ENCODE results near the gene CPO. TPM values are rescaled to one million over a fixed set of nuclear protein-coding genes. Genes with fewer than 3 reads are reported as not detected.

Gene CPO
- total and polyA plus RNA-seq, 7 donors: 0.34 to 0.91 (median 0.50) TPM

DNA sequence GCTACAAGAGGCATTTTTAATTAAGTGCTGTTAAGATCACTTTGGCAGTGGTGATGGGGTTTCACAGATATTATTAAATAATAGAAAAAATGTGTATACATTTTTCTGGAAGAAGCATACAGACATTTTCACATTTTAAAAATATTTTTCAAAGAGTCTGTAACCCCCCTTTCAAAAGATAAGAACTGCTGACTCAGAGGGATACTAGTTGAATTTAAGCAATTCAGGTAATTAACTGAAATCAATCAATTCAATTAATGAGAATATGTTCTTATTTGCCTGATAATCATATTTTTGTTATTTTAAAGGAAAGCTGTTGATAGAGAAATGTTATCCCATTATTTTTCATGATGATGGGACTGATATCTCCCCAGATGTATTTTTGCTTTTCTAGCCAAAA, 41.1 kb downstream of the CPO start:
- ATAC-seq (no peak), DNase-seq (no peak)
- H3K27me3 ChIP-seq (ENCODE audit: insufficient read depth in 3 of 3, low read length in 2 of 3): no peaks in the 10 kb centered on the region
- peaks cover 6% of the 10 kb centered on the region for H3K4me1 ChIP-seq
- TF ChIP-seq, protein P1, sequence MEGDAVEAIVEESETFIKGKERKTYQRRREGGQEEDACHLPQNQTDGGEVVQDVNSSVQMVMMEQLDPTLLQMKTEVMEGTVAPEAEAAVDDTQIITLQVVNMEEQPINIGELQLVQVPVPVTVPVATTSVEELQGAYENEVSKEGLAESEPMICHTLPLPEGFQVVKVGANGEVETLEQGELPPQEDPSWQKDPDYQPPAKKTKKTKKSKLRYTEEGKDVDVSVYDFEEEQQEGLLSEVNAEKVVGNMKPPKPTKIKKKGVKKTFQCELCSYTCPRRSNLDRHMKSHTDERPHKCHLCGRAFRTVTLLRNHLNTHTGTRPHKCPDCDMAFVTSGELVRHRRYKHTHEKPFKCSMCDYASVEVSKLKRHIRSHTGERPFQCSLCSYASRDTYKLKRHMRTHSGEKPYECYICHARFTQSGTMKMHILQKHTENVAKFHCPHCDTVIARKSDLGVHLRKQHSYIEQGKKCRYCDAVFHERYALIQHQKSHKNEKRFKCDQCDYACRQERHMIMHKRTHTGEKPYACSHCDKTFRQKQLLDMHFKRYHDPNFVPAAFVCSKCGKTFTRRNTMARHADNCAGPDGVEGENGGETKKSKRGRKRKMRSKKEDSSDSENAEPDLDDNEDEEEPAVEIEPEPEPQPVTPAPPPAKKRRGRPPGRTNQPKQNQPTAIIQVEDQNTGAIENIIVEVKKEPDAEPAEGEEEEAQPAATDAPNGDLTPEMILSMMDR (IDR thresholded peaks at IDR 0.05): no peak
- no peak overlapping the region for H3K4me3 ChIP-seq
- no peak overlapping the region for H3K27ac ChIP-seq
- intact Hi-C loops (cut with DNase I): loop anchor here (2.0 kb wide), 1 partner anchor 494 kb away; no protein-coding TSS in a partner anchor
- no peaks in the 10 kb centered on the region for H3K36me3 ChIP-seq (ENCODE audit: insufficient read depth in 1 of 2, low read depth in 1 of 2)
- no peaks in the 10 kb centered on the region for H3K9me3 ChIP-seq

DNA sequence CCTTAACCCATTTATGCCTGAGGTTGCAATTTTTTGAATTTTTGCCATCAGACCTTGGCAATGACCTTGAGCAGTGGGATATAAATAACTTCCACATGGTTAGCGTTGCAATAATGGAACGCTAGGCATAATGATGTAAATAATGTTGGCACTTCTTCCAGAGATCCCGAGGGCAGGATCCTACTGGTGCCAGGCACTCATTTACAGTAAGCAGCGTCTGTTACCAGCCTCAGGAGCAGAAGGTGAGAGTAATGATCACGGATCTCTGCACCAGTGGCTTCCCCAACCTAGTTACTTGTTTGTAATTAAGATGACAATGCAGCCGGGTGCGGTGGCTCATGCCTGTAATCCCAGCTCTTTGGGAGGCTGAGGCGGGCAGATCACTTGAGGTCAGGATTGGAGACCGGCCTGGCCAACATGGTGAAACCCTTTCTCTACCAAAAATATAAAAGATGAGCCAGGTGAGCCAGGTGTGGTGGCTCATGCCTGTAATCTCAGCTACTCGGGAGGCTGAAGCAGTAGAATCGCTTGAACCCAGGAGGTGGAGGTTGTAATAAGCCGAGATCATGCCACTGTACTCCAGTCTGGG, 41.9 kb downstream of the CPO start:
- Histone ChIP-seq H3K9me3 (no peaks in the 10 kb centered on the region), H3K27me3 (ENCODE audit: insufficient read depth in 3 of 3, low read length in 2 of 3) (no peaks in the 10 kb centered on the region), H3K4me1 (peaks cover 6% of the 10 kb centered on the region), H3K36me3 (ENCODE audit: insufficient read depth in 1 of 2, low read depth in 1 of 2) (no peaks in the 10 kb centered on the region), H3K4me3 (no peak overlapping the region), H3K27ac (no peak overlapping the region)
- intact Hi-C loops (cut with DNase I): loop anchor here (2.0 kb wide), 1 partner anchor 494 kb away; no protein-coding TSS in a partner anchor
- no peak for DNase-seq
- WGBS, 3 donors: 63 to 67% (median 65%) methylated on average over 12 of the region's 12 CpGs
- TF ChIP-seq, protein P1 (IDR thresholded peaks at IDR 0.05): no peak
- ATAC-seq: no peak

DNA sequence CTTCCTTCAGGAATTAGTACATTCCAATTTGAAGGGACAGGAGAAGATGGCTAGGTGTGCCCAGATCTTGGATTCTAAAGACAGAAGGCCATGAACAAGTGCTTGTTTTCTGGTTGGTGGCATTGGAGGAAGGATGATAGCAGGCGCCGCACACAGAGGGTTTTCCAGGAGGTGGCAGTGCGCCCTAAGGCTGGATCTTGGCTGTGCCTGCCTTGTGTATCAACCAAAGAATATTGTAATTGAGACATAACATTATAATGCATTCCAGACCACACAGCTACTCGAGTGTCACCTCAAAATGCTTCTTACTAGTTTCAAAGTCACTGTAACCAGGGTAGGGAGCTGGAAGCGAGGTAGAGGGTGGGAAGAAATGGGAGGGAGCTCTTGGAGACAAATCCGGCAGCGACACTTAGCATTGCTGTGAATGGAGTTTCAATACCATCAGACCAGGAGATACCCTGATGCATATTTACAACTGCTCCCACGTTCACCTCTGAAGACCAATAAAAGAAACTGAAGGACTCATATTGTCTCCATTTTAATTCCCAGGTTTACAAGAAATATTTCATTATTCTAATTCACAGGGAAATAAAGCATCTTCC, 42.5 kb downstream of the CPO start:
- Histone ChIP-seq H3K4me3 (no peak overlapping the region), H3K4me1 (peaks cover 6% of the 10 kb centered on the region), H3K9me3 (no peaks in the 10 kb centered on the region), H3K27me3 (ENCODE audit: insufficient read depth in 3 of 3, low read length in 2 of 3) (peaks cover 0 to 2% (median 0%) of the 10 kb centered on the region in 3 donors), H3K27ac (no peak overlapping the region), H3K36me3 (ENCODE audit: insufficient read depth in 1 of 2, low read depth in 1 of 2) (no peaks in the 10 kb centered on the region)
- intact Hi-C loops (cut with DNase I): loop anchor here (2.0 kb wide), 1 partner anchor 493 kb away; no protein-coding TSS in a partner anchor
- 24 to 39% (median 30%) methylated on average over 8 of the region's 8 CpGs for WGBS, 3 donors
- TF ChIP-seq, protein P1 (IDR thresholded peaks at IDR 0.05): peak; percentile 81
- ATAC-seq: peak; percentile 74 to 90 (median 82)
- DNase-seq: peak; percentile 67 to 82

DNA sequence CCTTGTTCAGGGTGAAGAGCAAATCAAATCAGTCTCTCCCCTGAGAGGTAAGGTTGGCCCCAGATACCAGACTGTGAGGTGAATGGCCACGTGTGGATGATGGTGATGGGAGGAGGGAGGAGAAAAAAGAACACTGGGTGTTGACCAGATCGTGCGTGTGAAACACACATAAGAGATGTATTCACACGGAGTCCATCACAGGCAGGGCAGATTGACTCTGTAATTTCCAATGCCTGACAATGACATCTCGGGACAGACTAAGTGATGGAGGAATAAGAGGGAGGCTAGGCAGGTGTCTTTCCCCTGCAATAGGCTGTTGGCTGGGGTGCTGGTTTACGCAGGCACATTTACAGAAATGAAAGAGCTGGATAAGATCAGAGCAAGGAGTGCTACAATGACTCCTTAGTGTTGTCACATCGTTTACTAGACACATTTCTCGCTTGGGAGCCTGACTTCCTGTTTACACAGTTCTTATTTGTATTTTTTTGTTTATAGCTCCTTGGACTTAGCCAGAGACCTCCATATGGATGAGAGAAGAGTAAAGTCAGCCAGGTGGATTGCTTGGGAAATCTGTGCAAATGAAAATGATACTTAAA, 43.1 kb downstream of the CPO start:
- DNase-seq (no peak), ATAC-seq (no peak)
- Histone ChIP-seq H3K36me3 (ENCODE audit: insufficient read depth in 1 of 2, low read depth in 1 of 2) (no peaks in the 10 kb centered on the region), H3K9me3 (no peaks in the 10 kb centered on the region), H3K27ac (no peak overlapping the region), H3K27me3 (ENCODE audit: insufficient read depth in 3 of 3, low read length in 2 of 3) (peaks cover 0 to 3% (median 0%) of the 10 kb centered on the region in 3 donors), H3K4me1 (peaks cover 6% of the 10 kb centered on the region), H3K4me3 (no peak overlapping the region)
- TF ChIP-seq, protein P1 (IDR thresholded peaks at IDR 0.05): no peak
- intact Hi-C loops (cut with DNase I): no loop called here
- WGBS, 3 donors: 56 to 69% (median 59%) methylated on average over 8 of the region's 8 CpGs

Data from psoas muscle (tissue), 8 donors.